HUDEP-2 (cell line): ENCODE measurements around the gene BTK.
"Not testable (repeated sequence)": the region's sequence is repeated elsewhere in the genome, so short reads cannot be mapped to it uniquely, and the experiment has no call there.

Experiments used
- DNase-seq, 76 experiments: peaks; one replicate each; lab custom pipeline; 2025; ENCODE audit not compliant: unreplicated experiment in 76 of 76; lab: John Stamatoyannopoulos, UW

BTK gene

DNA sequence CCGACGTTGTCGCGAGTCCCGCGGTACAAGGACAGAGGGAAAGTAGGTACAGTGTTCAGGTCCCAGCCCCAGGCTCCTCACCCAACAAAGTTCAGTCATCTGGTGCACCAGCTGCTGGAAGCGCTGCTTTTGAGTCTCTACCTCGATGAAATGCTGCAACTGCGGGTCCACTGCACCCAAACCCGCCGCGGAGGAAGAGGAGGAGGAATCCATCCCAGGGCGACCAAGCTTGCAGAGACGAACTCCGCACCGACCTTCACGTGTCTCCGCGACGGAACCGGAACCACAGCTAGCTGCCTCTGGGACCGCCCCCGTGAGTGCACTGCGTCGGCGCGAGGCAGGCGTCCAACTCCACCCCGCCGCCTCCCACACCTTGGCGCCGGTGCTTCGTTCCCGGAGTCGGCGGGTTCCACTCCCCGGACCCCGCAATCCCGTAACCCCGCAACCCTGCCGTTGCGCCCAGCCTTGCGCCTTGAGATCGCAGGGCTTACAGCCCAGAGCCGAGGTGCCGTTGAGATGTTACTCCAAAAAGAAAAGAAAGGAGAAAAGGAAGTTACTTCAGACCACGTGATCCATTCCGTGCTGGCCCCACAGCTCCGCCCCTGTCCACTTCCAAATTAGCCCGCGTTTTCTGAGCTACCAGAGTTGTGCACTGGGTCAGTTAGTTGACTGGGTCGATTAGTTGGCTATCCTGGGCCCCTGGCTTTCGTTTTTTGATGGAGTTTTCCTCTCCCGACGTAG lies 37.4 kb downstream of the BTK start, which contains the start of gene TIMM8A:
TIMM8A (minus strand) TSS at position 291 of the 741 bp plus-strand sequence; CDS start at position 213, 78 bp downstream.
- DNase-seq, result peak in 74 of 76 experiments; percentile 1 to 76 (median 53)

DNA sequence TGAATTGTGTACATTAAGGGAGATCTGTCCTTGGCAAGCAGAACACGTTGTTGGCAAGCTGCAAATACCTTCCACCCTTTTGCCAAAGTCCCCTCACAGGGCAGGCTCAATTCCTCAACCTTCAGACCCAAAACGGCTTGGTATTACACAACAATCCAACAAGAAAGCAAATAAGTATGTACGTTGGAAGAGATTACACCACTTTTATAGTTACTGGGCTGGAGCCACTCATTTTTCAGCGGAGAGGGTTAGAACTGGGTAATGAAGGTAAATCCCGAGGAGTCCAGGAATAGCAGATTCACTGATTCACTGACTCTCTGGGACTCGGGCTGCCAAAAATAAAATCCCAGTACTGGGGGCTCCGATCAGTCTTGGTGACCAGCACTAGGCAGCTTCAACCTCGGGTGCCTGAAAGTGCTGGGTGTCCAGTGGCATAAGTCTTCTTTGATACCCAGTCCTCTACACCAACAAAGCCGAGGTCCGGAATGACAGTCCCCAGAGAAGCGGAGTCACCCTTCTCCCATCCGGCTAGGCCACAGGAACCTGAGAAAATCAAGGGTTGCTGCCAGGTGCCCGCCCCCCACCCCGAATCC lies 38.0 kb downstream of the BTK start:
- DNase-seq, result no peak

DNA sequence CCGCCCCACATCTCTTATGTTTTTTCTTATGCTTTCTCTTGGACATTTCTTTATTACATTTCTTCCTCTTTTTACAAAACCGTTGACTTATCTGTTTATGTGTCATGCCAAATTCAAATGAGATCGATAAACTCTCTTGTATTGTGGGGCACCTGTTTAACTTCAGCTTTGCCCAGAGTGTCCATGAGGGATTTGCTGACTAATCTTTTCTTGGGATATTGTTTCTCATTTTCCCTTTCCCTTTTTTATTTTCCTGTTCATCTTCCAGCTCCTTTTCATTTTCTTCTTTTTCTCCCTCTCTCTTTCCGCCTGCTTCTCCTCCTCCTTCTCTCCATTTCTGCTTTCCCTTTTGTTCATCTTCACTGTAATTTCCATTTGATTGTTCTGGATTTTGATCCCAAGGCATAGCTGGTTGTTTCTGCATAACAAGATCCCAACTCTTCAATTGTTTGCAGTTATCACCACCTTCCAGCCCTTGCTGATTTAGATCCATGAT lies 48.2 kb downstream of the BTK start:
- no peak for DNase-seq

DNA sequence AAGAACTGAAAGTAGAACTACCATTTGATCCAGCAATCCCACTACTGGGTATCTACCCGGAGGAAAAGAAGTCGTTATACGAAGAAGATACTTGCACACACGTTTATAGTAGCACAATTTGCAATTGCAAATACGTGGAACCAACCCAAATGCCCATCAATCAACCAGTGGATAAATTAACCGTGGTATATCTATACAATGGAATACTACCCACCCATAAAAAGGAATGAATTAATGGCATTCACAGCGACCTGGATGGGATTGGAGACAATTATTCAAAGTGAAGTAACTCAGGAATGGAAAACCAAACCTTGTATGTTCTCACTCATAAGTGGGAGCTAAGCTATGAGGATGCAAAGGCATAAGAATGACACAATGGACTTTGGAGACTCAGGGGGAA lies 51.7 kb downstream of the BTK start:
- DNase-seq, result peak in 1 of 76 experiments; percentile 0

DNA sequence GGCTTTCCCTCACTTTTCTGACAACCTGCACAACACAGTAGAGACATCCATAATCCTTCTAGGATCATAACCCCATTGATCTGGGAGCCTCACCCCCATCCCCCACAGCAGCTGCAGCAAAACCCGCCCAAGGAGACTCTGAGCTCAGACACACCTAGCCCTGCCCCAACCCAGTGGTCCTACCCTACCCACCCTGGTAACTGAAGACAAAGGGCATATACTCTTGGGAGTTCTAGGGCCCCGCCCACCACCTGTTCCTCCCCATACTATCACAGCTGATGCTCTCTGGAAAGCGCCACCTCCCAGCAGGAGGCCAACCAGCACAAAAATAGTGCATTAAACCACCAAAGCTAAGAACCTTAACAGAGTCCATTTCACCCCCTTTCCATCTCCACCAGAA lies 59.4 kb downstream of the BTK start:
- DNase-seq, result not testable (repeated sequence)

DNA sequence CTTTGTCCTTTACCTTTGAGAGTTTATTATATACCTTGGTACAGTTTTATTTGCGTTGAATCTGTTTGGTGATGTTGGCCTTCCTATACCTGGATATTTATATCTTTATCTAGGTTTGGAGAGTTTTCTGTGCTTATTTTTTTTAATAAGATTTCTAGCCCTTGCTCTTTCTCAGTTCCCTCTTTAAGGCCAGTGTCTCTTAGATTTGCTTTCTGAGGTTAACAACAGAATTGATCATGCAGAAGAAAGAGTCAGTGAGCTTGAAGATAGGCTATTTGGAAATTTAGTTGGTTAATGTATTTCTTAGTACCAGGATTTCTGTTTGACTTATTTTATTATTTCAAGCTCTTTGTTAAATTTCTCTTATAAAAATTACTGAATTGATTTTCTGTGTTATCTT lies 82.2 kb downstream of the BTK start:
- no peak for DNase-seq
